ENCODE results near the gene PRKN.
"Not testable (repeated sequence)": the region's sequence is repeated elsewhere in the genome, so short reads cannot be mapped to it uniquely, and the experiment has no call there.

PRKN gene

GRCh38 chr6:162538643-162539064 is 188.9 kb downstream of the PRKN start:
- no peak for DNase-seq (ENCODE audit: low read depth in 2 of 2)

GRCh38 chr6:162533009-162533400 is 194.6 kb downstream of the PRKN start:
- no peak for DNase-seq (ENCODE audit: low read depth in 2 of 2)

- no peak for DNase-seq (ENCODE audit: low read depth in 2 of 2)
These were observed 195.1 kb downstream of the PRKN start for GRCh38 chr6:162532283-162533008.

GRCh38 chr6:162531391-162531790 is 196.2 kb downstream of the PRKN start:
- DNase-seq (ENCODE audit: low read depth in 2 of 2), result not testable (repeated sequence)

- DNase-seq (ENCODE audit: low read depth in 2 of 2), result no peak
These were observed 199.0 kb downstream of the PRKN start for GRCh38 chr6:162528538-162528937.

GRCh38 chr6:162526960-162527359 is 200.6 kb downstream of the PRKN start:
- no peak for DNase-seq (ENCODE audit: low read depth in 2 of 2)

GRCh38 chr6:162525181-162525580 is 202.4 kb downstream of the PRKN start:
- no peak for DNase-seq (ENCODE audit: low read depth in 2 of 2)

GRCh38 chr6:162512744-162513143 is 214.8 kb downstream of the PRKN start:
- no peak for DNase-seq (ENCODE audit: low read depth in 2 of 2)

GRCh38 chr6:162497389-162497788 is 230.2 kb downstream of the PRKN start:
- DNase-seq (ENCODE audit: low read depth in 2 of 2), result no peak

- no peak for DNase-seq (ENCODE audit: low read depth in 2 of 2)
These were observed 233.6 kb downstream of the PRKN start for GRCh38 chr6:162493917-162494316.

- no peak for DNase-seq (ENCODE audit: low read depth in 2 of 2)
These were observed 235.9 kb downstream of the PRKN start for GRCh38 chr6:162491637-162492036.

- no peak for DNase-seq (ENCODE audit: low read depth in 2 of 2)
These were observed 238.2 kb downstream of the PRKN start for GRCh38 chr6:162489101-162489976.

- DNase-seq (ENCODE audit: low read depth in 2 of 2), result no peak
These were observed 239.1 kb downstream of the PRKN start for GRCh38 chr6:162488444-162488843.

- no peak for DNase-seq (ENCODE audit: low read depth in 2 of 2)
These were observed 242.1 kb downstream of the PRKN start for GRCh38 chr6:162485464-162485863.

- DNase-seq (ENCODE audit: low read depth in 2 of 2), result no peak
These were observed 245.6 kb downstream of the PRKN start for GRCh38 chr6:162481938-162482337.

- DNase-seq (ENCODE audit: low read depth in 2 of 2), result no peak
These were observed 246.2 kb downstream of the PRKN start for GRCh38 chr6:162481320-162481719.

GRCh38 chr6:162478192-162478671 is 249.3 kb downstream of the PRKN start:
- DNase-seq (ENCODE audit: low read depth in 2 of 2), result no peak

- DNase-seq (ENCODE audit: low read depth in 2 of 2), result no peak
These were observed 252.8 kb downstream of the PRKN start for GRCh38 chr6:162474722-162475121.

GRCh38 chr6:162471842-162472241 is 255.7 kb downstream of the PRKN start:
- no peak for DNase-seq (ENCODE audit: low read depth in 2 of 2)

GRCh38 chr6:162468326-162468725 is 259.2 kb downstream of the PRKN start:
- DNase-seq (ENCODE audit: low read depth in 2 of 2), result no peak

- DNase-seq (ENCODE audit: low read depth in 2 of 2), result no peak
These were observed 259.9 kb downstream of the PRKN start for GRCh38 chr6:162467679-162468078.

GRCh38 chr6:162463576-162463975 is 264.0 kb downstream of the PRKN start:
- DNase-seq (ENCODE audit: low read depth in 2 of 2), result no peak

- DNase-seq (ENCODE audit: low read depth in 2 of 2), result no peak
These were observed 267.6 kb downstream of the PRKN start for GRCh38 chr6:162459985-162460384.
